ENCODE measurements around the gene RPS18.

DNA sequence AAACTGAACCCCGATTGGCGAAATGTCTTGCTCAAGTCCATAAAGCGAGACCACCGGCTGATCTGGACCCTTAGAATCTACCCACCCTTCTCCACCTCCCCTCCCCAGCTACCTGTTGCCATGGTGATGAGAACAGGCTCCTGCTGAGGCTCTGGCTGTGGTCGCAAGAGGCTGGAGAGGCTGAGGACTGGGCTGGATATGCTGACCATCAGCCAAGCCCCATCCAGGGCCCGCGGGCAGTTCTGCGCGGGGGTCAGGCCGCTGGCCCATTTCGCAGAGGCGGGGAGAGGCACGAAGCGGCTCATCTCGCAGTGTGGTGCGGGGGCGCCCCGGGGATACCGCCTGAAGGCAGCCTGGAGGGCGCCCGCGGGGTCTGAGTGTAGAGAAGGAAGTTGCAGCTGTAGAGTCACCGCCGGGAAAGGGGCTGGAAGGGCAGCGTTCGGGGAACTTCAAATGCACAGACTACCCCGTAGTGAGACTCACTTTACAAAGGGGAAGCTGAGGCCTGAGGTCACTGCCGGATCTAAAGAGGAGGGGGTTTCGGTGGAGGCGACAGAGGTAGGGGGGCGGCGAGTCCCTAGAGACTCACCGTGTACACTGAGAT is 41.3 kb downstream of the RPS18 start:
- TF ChIP-seq RAD21 (IDR thresholded peaks at IDR 0.05) (no peak), NR2F2 (IDR thresholded peaks at IDR 0.05) (no peak), REST (IDR thresholded peaks at IDR 0.05) (no peak), MAX (IDR thresholded peaks at IDR 0.05) (no peak), RXRA (IDR thresholded peaks at IDR 0.05) (no peak), YY1 (IDR thresholded peaks at IDR 0.05) (no peak), TAF1 (conservative IDR thresholded peaks at IDR 0.05) (no peak), EGR1 (IDR thresholded peaks at IDR 0.05; ENCODE audit: low read depth in 2 of 2) (no peak), SP1 (IDR thresholded peaks at IDR 0.05) (no peak), FOXA1 (IDR thresholded peaks at IDR 0.05) (no peak), ATF3 (IDR thresholded peaks at IDR 0.05) (no peak), GABPA (IDR thresholded peaks at IDR 0.05 in 1 of 2, conservative IDR thresholded peaks at IDR 0.05 in 1 of 2) (no peak)
- TF ChIP-seq, protein P1, sequence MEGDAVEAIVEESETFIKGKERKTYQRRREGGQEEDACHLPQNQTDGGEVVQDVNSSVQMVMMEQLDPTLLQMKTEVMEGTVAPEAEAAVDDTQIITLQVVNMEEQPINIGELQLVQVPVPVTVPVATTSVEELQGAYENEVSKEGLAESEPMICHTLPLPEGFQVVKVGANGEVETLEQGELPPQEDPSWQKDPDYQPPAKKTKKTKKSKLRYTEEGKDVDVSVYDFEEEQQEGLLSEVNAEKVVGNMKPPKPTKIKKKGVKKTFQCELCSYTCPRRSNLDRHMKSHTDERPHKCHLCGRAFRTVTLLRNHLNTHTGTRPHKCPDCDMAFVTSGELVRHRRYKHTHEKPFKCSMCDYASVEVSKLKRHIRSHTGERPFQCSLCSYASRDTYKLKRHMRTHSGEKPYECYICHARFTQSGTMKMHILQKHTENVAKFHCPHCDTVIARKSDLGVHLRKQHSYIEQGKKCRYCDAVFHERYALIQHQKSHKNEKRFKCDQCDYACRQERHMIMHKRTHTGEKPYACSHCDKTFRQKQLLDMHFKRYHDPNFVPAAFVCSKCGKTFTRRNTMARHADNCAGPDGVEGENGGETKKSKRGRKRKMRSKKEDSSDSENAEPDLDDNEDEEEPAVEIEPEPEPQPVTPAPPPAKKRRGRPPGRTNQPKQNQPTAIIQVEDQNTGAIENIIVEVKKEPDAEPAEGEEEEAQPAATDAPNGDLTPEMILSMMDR (IDR thresholded peaks at IDR 0.05; ENCODE audit: low read depth, low read length, missing input control) = no peak
- TF ChIP-seq, protein P2, sequence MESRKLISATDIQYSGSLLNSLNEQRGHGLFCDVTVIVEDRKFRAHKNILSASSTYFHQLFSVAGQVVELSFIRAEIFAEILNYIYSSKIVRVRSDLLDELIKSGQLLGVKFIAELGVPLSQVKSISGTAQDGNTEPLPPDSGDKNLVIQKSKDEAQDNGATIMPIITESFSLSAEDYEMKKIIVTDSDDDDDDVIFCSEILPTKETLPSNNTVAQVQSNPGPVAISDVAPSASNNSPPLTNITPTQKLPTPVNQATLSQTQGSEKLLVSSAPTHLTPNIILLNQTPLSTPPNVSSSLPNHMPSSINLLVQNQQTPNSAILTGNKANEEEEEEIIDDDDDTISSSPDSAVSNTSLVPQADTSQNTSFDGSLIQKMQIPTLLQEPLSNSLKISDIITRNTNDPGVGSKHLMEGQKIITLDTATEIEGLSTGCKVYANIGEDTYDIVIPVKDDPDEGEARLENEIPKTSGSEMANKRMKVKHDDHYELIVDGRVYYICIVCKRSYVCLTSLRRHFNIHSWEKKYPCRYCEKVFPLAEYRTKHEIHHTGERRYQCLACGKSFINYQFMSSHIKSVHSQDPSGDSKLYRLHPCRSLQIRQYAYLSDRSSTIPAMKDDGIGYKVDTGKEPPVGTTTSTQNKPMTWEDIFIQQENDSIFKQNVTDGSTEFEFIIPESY (IDR thresholded peaks at IDR 0.05) = no peak
